K562 (cell line): ENCODE data around the gene PIK3AP1. TPM values are rescaled to one million over a fixed set of nuclear protein-coding genes. Genes with fewer than 3 reads are reported as not detected.

Experiments used
- ATAC-seq: fragments of 200-7000 bp; cut with Tn5 transposase; 3 replicates; pipeline ENCODE4 v1.9.1; 2020; ENCODE audit warnings: moderate library complexity
- BruUV-seq: library from RNA; stranded (reverse); fragments of 400-500 nt; replicated peaks from 2 replicates; lab custom pipeline; 2021; lab: Mats Ljungman, UMichigan
- CTCF ChIA-PET: fragments of 300-600 bp; formaldehyde crosslinking; extraction: SDS; loops from one replicate; lab custom pipeline; 2021; ENCODE audit warnings: low intra/inter-chr PET ratio; lab: Yijun Ruan, JAX
- POLR2A ChIA-PET: fragments of 300-600, 350-650 bp; sonication (Branson Sonifier 250); formaldehyde crosslinking; extraction: SDS; loops from one replicate; lab custom pipeline; 2021; ENCODE audit warnings: antibody characterized with exemption, inconsistent platforms; lab: Yijun Ruan, JAX
- DNase-seq, 4 experiments: peaks; one replicate each; pipeline versions ENCODE4 v3.0.0 to v3.0.0-alpha.2; 2011 to 2018; ENCODE audit warnings: low spot score in 3 of 4, mixed read lengths in 3 of 4; ENCODE audit errors: extremely low read depth in 1 of 4
- FAIRE-seq: peaks from 2 replicates; lab custom pipeline; 2011; peaks lifted over from hg19 to GRCh38; lab: Jason Lieb, UNC
- H2AFZ ChIP-seq: 2 replicates; pipeline ENCODE4 v1.6.0; 2011; ENCODE audit warnings: low read depth, low read length, control low read depth, inconsistent platforms
- H3K27ac ChIP-seq: fragments of 200-600 bp; 3 replicates; pipeline ENCODE4 v1.8.0; 2011; ENCODE audit warnings: low read depth, mild to moderate bottlenecking, control low read depth, inconsistent platforms, low read length, moderate library complexity, mixed read lengths; ENCODE audit errors: extremely low read depth
- H3K27me3 ChIP-seq, 2 experiments: fragments of 300-600 bp in 1 of 2; 2 replicates in 1 of 2; 3 replicates in 1 of 2; pipeline versions ENCODE4 v1.6.0 to v1.8.0; 2011; ENCODE audit warnings: inconsistent platforms in 2 of 2, low read length in 2 of 2, mild to moderate bottlenecking in 1 of 2, mixed read lengths in 1 of 2, moderate library complexity in 1 of 2; ENCODE audit not compliant: control insufficient read depth in 2 of 2, insufficient read depth in 2 of 2
- H3K36me3 ChIP-seq: fragments of 300-600 bp; 3 replicates; pipeline ENCODE4 v1.8.0; 2011; ENCODE audit warnings: mild to moderate bottlenecking, low read length, inconsistent platforms; ENCODE audit not compliant: control insufficient read depth, insufficient read depth
- H3K4me1 ChIP-seq, 2 experiments: fragments of 200-600 bp in 1 of 2; replicated peaks in 1 of 2; 2 replicates in 1 of 2; 3 replicates in 1 of 2; pipeline versions ENCODE4 v1.5.1 to v1.8.0; 2011; ENCODE audit warnings: inconsistent platforms in 2 of 2, low read length in 2 of 2, mild to moderate bottlenecking in 1 of 2, mixed read lengths in 1 of 2, moderate library complexity in 1 of 2; ENCODE audit not compliant: control insufficient read depth in 2 of 2, insufficient read depth in 2 of 2
- H3K4me2 ChIP-seq: 2 replicates; pipeline ENCODE4 v1.6.1; 2011; ENCODE audit warnings: low read length, control low read depth, inconsistent platforms, mixed read lengths; ENCODE audit not compliant: insufficient read depth
- H3K4me3 ChIP-seq: fragments of 200-600 bp; sonication (generic), shearing (Covaris generic); 2 replicates; pipeline ENCODE4 v1.5.1; 2016; ENCODE audit warnings: control low read depth, inconsistent platforms
- H3K79me2 ChIP-seq: fragments of 200-600 bp; 3 replicates; pipeline ENCODE4 v1.8.0; 2011; ENCODE audit warnings: low read length, inconsistent platforms; ENCODE audit not compliant: control insufficient read depth, insufficient read depth
- H3K9ac ChIP-seq, 2 experiments: 2 replicates each; pipeline versions ENCODE4 v1.6.0 to v1.6.1; 2011; ENCODE audit warnings: low read depth in 2 of 2, low read length in 2 of 2, control low read depth in 1 of 2, inconsistent platforms in 1 of 2, mild to moderate bottlenecking in 1 of 2, mixed read lengths in 1 of 2; ENCODE audit not compliant: insufficient read depth in 1 of 2
- H3K9me1 ChIP-seq: one replicate; pipeline ENCODE4 v1.6.0; 2011; ENCODE audit warnings: inconsistent platforms, mild to moderate bottlenecking, low read length, moderate library complexity; ENCODE audit not compliant: control insufficient read depth, insufficient read depth
- H3K9me3 ChIP-seq: replicated peaks from 2 replicates; pipeline ENCODE4 v1.5.1; 2011; ENCODE audit warnings: low read depth, low read length, inconsistent platforms; ENCODE audit not compliant: control insufficient read depth, insufficient read depth
- H4K20me1 ChIP-seq: replicated peaks from 2 replicates; pipeline ENCODE4 v1.6.1; 2011; ENCODE audit warnings: low read length, inconsistent platforms, mixed read lengths; ENCODE audit not compliant: control insufficient read depth, insufficient read depth
- ATF1 ChIP-seq, 2 experiments: fragments of 450-650 bp in 1 of 2; IDR thresholded peaks; 2 replicates each; pipeline ENCODE4 v1.6.1; 2016; ENCODE audit warnings: missing compliant biosample characterization in 1 of 2, missing genetic modification characterization in 1 of 2
- BRCA1 ChIP-seq, 2 experiments: fragments of 450-650 bp in 1 of 2; sonication (generic) in 1 of 2; formaldehyde crosslinking in 1 of 2; IDR thresholded peaks; 2 replicates each; pipeline versions ENCODE4 v1.5.0 to v1.6.1; 2017 to 2020; ENCODE audit warnings: mild to moderate bottlenecking in 1 of 2, missing genetic modification reagents in 1 of 2
- GTF2E2 ChIP-seq: fragments of 200-800 bp; sonication (Bioruptor generic); IDR thresholded peaks from 2 replicates; pipeline ENCODE4 v1.6.1; 2016; ENCODE audit warnings: missing genetic modification characterization, missing compliant biosample characterization
- ILK ChIP-seq: fragments of 450-650 bp; IDR thresholded peaks from 2 replicates; pipeline ENCODE4 v1.6.1; 2016; ENCODE audit warnings: missing genetic modification characterization, low read depth, mild to moderate bottlenecking, missing compliant biosample characterization, moderate library complexity, borderline replicate concordance
- MTA3 ChIP-seq: fragments of 450-650 bp; formaldehyde crosslinking; IDR thresholded peaks from 2 replicates; pipeline ENCODE4 v1.6.1; 2017; ENCODE audit warnings: mild to moderate bottlenecking, borderline replicate concordance
- NRF1 ChIP-seq, 2 experiments: fragments of 450-650 bp; IDR thresholded peaks in 1 of 2; conservative IDR thresholded peaks in 1 of 2; 2 replicates each; pipeline ENCODE4 v1.6.1; 2014; ENCODE audit warnings: mild to moderate bottlenecking in 2 of 2
- TAL1 ChIP-seq: fragments of 450-650 bp; IDR thresholded peaks from 2 replicates; pipeline ENCODE4 v1.6.1; 2016; ENCODE audit warnings: mild to moderate bottlenecking
- THAP12 ChIP-seq: fragments of 250-450 bp; sonication (Bioruptor Pico); IDR thresholded peaks from 2 replicates; pipeline ENCODE4 v1.9.0; 2021; ENCODE audit warnings: mild to moderate bottlenecking, inconsistent platforms
- YBX1 ChIP-seq: fragments of 450-650 bp; IDR thresholded peaks from 2 replicates; pipeline ENCODE4 v1.7.1; 2016; ENCODE audit warnings: mild to moderate bottlenecking
- ZBTB7A ChIP-seq: IDR thresholded peaks from 2 replicates; pipeline ENCODE4 v1.6.1; 2011; ENCODE audit warnings: low read depth, mild to moderate bottlenecking, low read length, moderate library complexity, borderline replicate concordance; ENCODE audit not compliant: control insufficient read depth
- ZFP30 ChIP-seq: fragments of 250-450 bp; sonication (Bioruptor Pico); IDR thresholded peaks from 2 replicates; pipeline ENCODE4 v1.8.0; 2022; ENCODE audit warnings: moderate library complexity, mild to moderate bottlenecking, inconsistent platforms, borderline replicate concordance
- ZNF449 ChIP-seq: fragments of 250-450 bp; sonication (Bioruptor Pico); IDR thresholded peaks from 2 replicates; pipeline ENCODE4 v1.8.0; 2022; ENCODE audit warnings: moderate library complexity, mild to moderate bottlenecking, inconsistent platforms
- ZNF780A ChIP-seq: fragments of 250-450 bp; sonication (Bioruptor Pico); IDR thresholded peaks from 2 replicates; pipeline ENCODE4 v1.5.0; 2021; ENCODE audit warnings: mild to moderate bottlenecking
- WGBS: fragments of 100-300 bp; shearing (Covaris generic); methylation state at CpG from one replicate; pipeline ENCODE4 v1.1.6; 2016; ENCODE audit warnings: low coverage, mixed read lengths; ENCODE audit not compliant: insufficient coverage; ENCODE audit errors: missing lambda C conversion rate; 5-methylcytosine and 5-hydroxymethylcytosine counted together
- in situ Hi-C: fragments of 300-500 bp; cut with MboI; formaldehyde crosslinking; loops from 4 replicates; pipeline ENCODE4 v1.15.0; 2018; ENCODE audit warnings: inconsistent platforms, mixed read lengths
- intact Hi-C: fragments of 100-400 bp; cut with micrococcal nuclease; formaldehyde crosslinking; loops from 2 replicates; pipeline ENCODE4 v1.14.2; 2022
- polyA plus RNA-seq, 8 experiments: library from polyadenylated mRNA; depleted of rRNA in 4 of 8; stranded (reverse) in 5 of 8; unstranded in 3 of 8; fragments of >200 nt; fragmentation: Nextera tagmentation in 2 of 8; fragmentation: Illumina TruSeq in 1 of 8; extraction: Ambion mirVana in 2 of 8; extraction: Trizol in 1 of 8; gene quantifications; 2 replicates each; pipeline versions ENCODE4 v1.2.1 to v1.2.3, GENCODE V29; 2011 to 2014; ENCODE audit warnings: inconsistent platforms in 1 of 8, missing spikeins in 1 of 8
- total RNA-seq, 7 experiments: library from RNA; depleted of rRNA in 6 of 7; stranded (reverse); fragments of >200 nt in 6 of 7; fragmentation: Illumina TruSeq in 2 of 7; extraction: Trizol in 2 of 7; gene quantifications; 2 replicates each; pipeline versions ENCODE4 v1.2.1 to v1.2.3, GENCODE V29; 2011 to 2021; ENCODE audit warnings: low replicate concordance in 1 of 7

The PIK3AP1 gene
- total and polyA plus RNA-seq, 9 of the 15 experiments (the other 6 are each of a cell fraction or from before 2014, with no cell fraction given) = 0.20 to 2.4 (median 1.4) TPM

- TF ChIP-seq NRF1 (conservative IDR thresholded peaks at IDR 0.05 in 1 of 2, IDR thresholded peaks at IDR 0.05 in 1 of 2) (no peak), BRCA1 (IDR thresholded peaks at IDR 0.05) (no peak), BRCA1 (CRISPR knock-in tag; IDR thresholded peaks at IDR 0.05) (no peak), ILK (tag) (no peak)
These were observed 35.0 kb downstream of the PIK3AP1 start (continued) for GRCh38 chr10:96685306-96685705.

- intact Hi-C loops (no loop called here), in situ Hi-C loops (no loop called here)
- no peaks in the 10 kb centered on the region for H4K20me1 ChIP-seq
- H3K27me3 ChIP-seq = no peaks in the 10 kb centered on the region
- H3K27ac ChIP-seq = no peak overlapping the region
- ChIA-PET CTCF (no interaction called here), POLR2A (no interaction called here)
- H3K9ac ChIP-seq = no peak overlapping the region
- no peak for FAIRE-seq
- H3K4me3 ChIP-seq = no peak overlapping the region
- H3K4me1 ChIP-seq = peaks cover 0 to 12% of the 10 kb centered on the region in 2 experiments; a peak in 3 of 5 replicates
- no peak overlapping the region for H3K4me2 ChIP-seq
- BruUV-seq = no TSS peak
- H2AFZ ChIP-seq = no peak overlapping the region
- H3K36me3 ChIP-seq = no peaks in the 10 kb centered on the region
- H3K79me2 ChIP-seq = no peaks in the 10 kb centered on the region
- no peak for DNase-seq
- no peaks in the 10 kb centered on the region for H3K9me3 ChIP-seq
- no peak for ATAC-seq
- no peaks in the 10 kb centered on the region for H3K9me1 ChIP-seq
- WGBS = 15% methylated on average over 4 of the region's 4 CpGs
- TF ChIP-seq GTF2E2 (tag) (no peak), ZNF780A (CRISPR knock-in tag) (no peak), MTA3 (no peak), ZFP30 (CRISPR knock-in tag) (no peak), ZBTB7A (no peak), YBX1 (no peak), ZNF449 (CRISPR knock-in tag) (no peak), ATF1 (CRISPR knock-in tag; IDR thresholded peaks at IDR 0.05) (no peak), ATF1 (tag; IDR thresholded peaks at IDR 0.05) (no peak), THAP12 (CRISPR knock-in tag) (no peak), TAL1 (no peak)
These were observed 35.5 kb downstream of the PIK3AP1 start for GRCh38 chr10:96684826-96685225.
